NCI-H2029 treated with DMSO at 0.1 percent for 48 hours (cell line): Measurements from ENCODE around the gene APOM.

Experiments
- DNase-seq: peaks from one replicate; lab custom pipeline; 2025; lab: John Stamatoyannopoulos, UW

Gene APOM

DNA sequence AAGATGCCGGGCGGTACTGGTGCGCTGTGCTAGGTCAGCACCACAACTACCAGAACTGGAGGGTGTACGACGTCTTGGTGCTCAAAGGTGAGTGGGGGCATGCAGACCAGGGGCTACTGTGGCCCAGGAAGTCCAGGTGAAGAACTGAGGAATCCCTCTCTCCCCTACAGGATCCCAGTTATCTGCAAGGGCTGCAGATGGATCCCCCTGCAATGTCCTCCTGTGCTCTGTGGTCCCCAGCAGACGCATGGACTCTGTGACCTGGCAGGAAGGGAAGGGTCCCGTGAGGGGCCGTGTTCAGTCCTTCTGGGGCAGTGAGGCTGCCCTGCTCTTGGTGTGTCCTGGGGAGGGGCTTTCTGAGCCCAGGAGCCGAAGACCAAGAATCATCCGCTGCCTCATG, 52.0 kb downstream of the APOM start:
- DNase-seq = no peak
